Kidney glomerular epithelial cell (primary cell): ENCODE measurements around the gene SREBF1.
A peak's percentile ranks its signal among the peaks of the same experiment; 100 is the strongest.

Experiments
- DNase-seq: peaks from one replicate; lab custom pipeline; 2025; lab: John Stamatoyannopoulos, UW

The SREBF1 gene

GRCh38 chr17:17779015-17779611 is 57.7 kb downstream of the SREBF1 start:
- DNase-seq, result no peak

- no peak for DNase-seq
These were observed 58.3 kb downstream of the SREBF1 start for GRCh38 chr17:17778308-17779014.

- DNase-seq, result no peak
These were observed 59.9 kb downstream of the SREBF1 start for GRCh38 chr17:17776889-17777288.

GRCh38 chr17:17774009-17774881 is 62.5 kb downstream of the SREBF1 start:
- DNase-seq, result peak; percentile 27

GRCh38 chr17:17772231-17772630 is 64.6 kb downstream of the SREBF1 start:
- DNase-seq, result no peak

DNA sequence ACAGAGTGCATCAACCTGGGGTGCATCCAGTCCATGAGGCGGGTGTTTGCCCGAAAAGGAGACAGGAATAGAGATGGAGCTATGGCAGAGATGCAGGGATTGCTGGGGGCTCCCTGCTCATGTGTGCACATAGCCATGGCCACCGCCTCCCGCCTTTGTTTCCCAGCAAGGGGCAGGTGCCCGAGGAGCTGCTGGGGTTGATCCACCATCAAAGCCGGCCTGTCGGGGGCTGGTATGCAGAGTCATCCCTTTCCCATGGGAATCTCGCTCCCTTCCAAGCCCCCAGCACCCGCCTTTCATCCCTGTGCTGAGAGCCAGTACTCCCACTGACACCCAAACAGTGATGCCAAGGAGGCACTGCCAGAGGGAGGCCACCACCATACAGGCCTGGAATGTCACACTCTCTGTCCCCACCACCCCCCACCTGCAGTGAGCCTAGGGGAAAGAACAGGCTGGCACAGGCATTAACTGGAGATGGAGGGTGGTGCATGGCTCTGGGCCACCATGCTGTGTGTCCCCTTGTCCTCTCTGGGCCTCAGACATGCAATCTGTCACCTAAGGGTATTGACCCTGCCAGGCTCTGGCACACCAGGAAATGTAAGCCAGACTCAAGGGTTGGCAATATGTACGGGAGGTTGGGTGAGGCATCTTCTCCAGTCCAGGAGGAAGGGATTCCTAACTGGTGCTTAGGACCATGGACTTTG is 65.1 kb downstream of the SREBF1 start:
- no peak for DNase-seq

DNA sequence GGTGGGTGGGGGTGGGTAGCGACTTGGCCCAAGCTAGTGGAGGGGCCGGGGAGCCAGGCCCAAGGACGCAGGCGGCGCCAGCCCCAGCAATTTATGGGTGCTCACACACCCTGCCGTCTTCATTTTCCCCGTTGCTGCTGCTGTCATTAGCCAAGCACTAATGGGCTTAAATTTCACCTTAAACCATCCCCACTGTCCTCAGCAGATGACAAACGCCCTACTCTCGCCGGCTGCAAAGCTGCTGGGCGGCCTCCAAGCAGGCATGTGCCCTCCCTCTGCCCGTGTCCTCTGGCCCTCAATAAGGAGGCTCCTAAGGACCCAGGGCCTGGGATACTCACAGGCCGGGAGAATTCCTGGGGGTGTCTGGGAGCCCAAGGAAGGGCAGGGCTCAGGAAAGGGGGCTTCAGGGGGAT is 66.1 kb downstream of the SREBF1 start:
- DNase-seq, result no peak

- DNase-seq, result no peak
These were observed 66.7 kb downstream of the SREBF1 start for GRCh38 chr17:17769869-17770631.

DNA sequence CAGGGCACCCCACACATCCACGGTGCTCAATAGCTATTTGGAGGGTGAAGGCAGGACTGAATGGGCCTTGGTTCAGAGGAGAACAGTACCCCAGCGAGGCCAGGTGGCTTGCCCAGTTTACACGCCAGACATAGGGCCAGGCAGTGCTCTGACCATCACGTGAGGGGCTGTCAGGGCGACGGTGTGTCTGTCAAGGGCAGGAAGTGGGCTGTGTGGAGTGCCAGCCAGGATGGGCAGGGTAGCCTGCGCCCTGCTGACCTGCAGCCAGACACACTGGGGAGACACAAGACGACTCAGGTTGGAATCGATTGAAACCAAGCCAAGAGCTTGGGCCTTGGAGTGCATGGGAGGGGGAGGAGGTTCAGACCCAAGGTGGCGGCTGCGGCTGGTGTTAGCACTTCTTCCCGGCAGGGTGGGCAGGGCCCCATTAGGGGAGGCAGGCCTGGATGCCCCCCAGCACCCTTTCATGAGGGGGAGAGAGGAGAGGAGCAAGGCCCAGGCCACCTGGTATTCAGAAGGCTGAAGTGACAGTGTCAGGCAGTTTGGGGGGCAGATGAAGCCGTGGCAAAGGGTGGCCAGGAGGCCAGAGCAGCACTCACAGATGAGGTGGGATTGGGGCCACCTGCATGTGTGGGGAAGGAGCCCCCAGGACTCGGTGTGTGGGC is 68.2 kb downstream of the SREBF1 start:
- no peak for DNase-seq

GRCh38 chr17:17767887-17768418 is 68.8 kb downstream of the SREBF1 start:
- no peak for DNase-seq

DNA sequence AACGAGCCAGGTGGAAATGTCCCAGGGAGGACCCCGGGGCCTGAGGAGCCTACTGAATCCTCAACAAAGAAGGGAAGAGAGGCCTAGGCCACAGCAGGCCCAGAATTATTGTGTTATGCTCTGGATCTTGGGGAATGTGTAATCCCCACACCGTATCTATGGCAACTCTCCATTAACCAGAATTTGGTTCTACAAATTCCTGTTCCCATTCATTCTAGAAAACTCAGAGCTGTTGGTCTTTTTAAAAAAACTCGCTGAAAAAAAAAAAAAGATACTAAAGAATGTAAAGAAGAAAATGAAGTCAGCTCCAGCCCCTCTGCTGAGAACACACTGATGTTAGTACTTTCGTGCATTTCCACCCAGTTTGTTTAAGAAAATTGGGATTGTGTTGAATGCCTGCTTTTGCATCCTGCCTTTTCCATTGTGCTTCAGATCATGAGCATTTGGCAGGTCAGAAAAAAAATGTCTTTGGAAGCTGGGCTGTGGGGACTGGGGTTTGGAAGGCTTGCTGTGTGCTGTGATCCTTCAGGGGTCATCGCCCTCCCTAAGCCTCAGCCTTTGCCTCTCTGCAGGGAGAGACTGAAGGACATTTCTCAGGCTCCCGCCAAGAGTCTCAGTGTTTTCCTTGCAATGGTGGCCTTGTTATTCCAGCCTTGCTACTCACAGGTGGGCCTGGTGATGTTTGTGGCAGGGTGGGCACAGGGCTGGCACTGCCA is 69.5 kb downstream of the SREBF1 start:
- DNase-seq, result no peak

DNA sequence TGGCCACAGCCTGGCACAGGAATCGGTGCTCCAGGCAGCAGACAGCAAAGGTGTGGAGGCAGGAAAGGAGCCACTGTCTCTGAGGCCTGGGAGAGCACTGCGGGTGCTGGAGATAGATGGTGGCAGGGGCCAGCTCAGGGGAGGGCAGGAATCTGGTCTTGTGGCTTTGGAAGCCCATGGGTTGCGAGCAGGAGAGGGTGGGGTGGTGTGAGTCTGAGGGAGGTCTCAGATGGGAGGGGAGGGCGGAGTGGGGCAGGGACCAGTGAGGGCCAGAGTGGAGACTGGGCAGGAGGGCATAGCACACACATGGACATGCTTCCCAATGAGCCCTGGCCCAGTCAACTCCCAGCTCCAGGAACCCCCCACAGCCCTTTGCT is 70.1 kb downstream of the SREBF1 start:
- DNase-seq, result no peak

DNA sequence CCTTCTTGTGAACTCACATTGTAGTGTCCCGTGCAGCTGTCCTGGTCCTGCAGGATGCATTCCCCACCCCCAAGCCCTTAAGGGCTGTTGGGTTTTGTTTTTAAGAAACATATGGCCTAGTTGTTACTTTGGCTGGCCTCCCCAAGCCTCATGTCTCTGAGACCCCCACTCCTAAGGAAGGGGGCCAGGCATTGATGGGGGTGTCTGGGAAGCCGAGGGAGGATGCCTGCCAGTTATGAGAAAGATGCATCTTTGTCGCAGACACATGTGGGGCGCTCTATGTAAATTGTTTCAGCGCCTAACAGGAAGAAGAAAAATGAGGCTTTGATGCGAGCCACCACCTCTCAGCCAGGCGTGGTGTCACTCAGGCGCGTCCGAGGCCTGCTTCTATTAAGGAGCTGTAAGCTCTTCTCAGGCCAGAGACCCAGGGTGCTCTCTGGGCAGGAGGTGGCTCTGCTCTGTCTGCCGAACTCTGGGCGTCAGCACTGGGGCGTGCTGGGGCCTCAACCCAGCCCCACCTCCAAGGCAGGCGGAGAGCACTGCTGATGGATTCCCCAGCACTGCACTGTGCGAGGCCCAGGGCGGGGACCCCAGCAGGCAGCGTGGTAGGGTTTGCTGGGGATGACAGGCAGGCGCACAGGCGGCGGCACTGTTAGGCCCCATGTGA is 70.6 kb downstream of the SREBF1 start:
- DNase-seq, result no peak

- no peak for DNase-seq
These were observed 71.3 kb downstream of the SREBF1 start for GRCh38 chr17:17765359-17766076.

- DNase-seq, result no peak
These were observed 73.1 kb downstream of the SREBF1 start for GRCh38 chr17:17763734-17764133.

DNA sequence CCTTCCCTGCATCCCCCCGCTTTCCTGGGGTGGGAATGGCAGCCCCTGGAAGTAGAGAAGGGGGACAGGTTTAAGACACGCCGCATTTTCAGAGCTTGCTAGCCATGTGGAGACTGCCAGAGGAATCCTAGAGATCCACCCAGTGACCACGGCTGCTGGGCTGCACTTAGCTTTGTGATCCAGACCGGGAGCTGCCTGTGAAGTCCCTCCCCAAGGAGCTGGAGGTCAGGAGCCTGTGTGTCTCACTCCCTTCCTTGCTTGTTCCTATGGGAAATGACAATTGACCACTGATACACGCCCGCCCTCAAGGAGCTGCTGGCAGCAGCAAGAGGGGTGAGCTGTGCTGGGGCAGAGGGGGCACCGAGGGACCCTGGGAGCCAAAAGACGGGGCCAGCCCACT is 73.7 kb downstream of the SREBF1 start:
- no peak for DNase-seq

DNA sequence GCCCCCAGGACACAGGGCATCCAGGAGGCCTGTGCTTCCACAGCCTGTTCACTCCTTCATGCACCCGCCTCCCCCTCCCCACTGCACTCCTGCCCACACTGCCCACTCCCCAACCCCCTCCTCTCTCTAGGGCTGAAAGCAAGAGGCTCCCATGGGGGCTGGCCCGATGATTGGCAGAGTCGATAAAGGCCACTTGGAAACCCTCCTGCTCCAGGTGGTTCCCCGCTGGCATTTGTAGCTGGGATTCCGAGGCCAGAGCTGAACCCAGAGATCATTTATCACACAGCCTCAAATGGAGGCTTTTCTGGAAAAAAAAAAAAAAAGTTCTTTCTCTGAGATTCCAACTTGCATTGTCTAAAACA is 74.1 kb downstream of the SREBF1 start:
- DNase-seq, result no peak
